GM21825 (cell line): ENCODE results near the gene LILRA6.

Experiments
- ATAC-seq: cut with Tn5 transposase; IDR thresholded peaks from one replicate; pipeline ENCODE4 v1.9.1; 2021; ENCODE audit warnings: mild to moderate bottlenecking, moderate library complexity; ENCODE audit not compliant: unreplicated experiment

Gene LILRA6

DNA sequence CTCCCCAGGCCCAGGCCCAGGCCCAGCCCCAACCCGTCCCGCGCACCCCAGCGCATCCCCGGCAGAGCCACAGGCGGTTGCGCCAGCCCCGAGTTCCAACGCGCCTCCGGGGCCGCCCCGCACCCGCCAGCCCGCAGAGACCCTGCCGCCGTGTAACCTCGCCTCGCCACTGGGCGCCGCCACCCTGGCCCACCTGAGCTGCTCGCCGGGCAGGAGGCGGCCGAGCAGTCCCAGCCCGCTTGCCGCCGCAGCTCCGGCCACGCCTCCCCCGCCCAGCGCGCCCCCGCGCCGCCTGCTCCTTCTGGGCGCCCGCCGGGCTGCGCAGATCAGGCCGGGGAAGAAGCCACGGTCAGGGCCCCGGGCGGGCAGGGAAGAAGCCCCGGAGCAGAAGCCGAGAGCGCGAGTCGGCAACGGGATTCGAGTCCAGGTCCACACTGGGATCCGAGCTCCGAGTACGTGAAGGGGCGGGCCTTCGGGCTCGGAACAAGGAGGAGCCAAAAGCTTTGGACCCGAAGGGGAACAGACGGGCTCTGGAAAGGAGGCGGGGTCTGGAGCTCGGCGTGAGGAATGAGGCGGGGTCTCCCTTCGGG lies 53.4 kb downstream of the LILRA6 start, which contains the start of gene MBOAT7:
Gene MBOAT7 (minus strand): TSS at position 436 of the 590 bp plus-strand sequence. CDS start 1,072 bp downstream, outside the sequence.
- ATAC-seq: peak; percentile 14

DNA sequence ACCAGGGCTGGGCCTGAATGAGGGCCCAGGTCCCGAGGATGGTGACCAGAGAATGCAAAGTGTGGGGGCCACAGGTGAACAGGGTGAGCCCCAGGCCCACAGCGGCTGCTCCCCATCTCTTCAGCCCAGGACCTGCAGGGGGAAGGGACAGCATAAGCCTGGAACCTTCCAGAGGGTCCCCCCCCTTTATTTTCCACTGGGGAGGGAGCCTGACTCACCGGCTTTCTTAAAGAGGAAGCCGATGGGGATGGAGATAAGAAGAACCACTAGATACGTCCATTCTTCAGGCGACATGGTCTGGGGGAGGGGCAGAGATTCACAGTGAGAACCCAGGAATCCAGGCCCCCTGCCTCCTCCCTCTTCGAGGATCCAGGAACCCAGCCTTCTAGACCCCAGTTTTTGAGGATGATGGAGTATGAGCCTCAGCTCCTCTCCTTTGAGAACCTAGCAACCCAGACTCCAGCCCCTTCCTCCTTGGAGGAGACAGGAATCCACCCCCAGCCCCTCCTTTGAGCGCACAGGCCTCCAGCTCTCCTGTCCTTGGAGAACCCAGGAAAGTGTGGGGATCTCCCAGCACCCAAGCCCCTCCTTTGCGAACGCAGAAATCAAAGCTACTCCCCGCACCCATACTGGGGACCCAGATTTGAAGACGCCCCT lies 54.2 kb downstream of the LILRA6 start:
- ATAC-seq: no peak

DNA sequence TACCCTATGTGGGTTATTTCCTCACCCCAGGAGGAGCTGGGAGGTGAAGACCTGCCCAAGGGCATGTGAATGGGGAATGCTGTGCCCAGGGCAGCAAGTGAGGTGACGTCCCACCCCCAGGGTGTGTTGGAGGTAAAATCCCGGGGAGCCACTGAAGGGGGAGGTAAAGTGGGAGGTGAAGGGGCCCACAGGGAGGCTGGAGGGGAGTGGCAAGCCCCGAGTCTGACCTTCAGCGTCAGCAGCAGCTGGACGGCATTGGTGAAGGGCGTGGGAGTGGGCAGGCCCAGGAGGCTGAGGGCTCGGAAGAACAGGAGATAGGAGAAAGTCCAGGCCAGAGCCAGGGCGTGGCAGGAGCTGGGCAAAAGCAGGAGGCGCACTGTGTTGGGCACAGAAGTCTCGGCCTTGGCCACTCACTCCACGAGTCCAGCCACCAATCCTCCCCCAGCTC lies 55.6 kb downstream of the LILRA6 start:
- ATAC-seq: no peak
